Globus pallidus (tissue), 1 donor: ENCODE results near the gene DIP2A.
"Not testable (repeated sequence)": the region's sequence is repeated elsewhere in the genome, so short reads cannot be mapped to it uniquely, and the experiment has no call there.

ENCODE experiments used
- DNase-seq: peaks from one replicate; pipeline ENCODE4 v3.0.0-alpha.2; 2015; ENCODE audit warnings: low spot score

The DIP2A gene

GRCh38 chr21:46425041-46425440 lies 33.6 kb upstream of the DIP2A start:
- DNase-seq, result no peak

GRCh38 chr21:46425571-46425970 lies 33.1 kb upstream of the DIP2A start:
- DNase-seq, result no peak

- DNase-seq, result no peak
Observed at GRCh38 chr21:46426313-46427046, 32.2 kb upstream of the DIP2A start.

- DNase-seq, result no peak
Observed at GRCh38 chr21:46427516-46427915, 31.2 kb upstream of the DIP2A start.

- DNase-seq, result no peak
Observed at GRCh38 chr21:46428286-46428685, 30.4 kb upstream of the DIP2A start.

- DNase-seq, result no peak
Observed at GRCh38 chr21:46428987-46429710, 29.5 kb upstream of the DIP2A start.

GRCh38 chr21:46429754-46430681 lies 28.7 kb upstream of the DIP2A start:
- no peak for DNase-seq

- no peak for DNase-seq
Observed at GRCh38 chr21:46431448-46431847, 27.2 kb upstream of the DIP2A start.

GRCh38 chr21:46431884-46432488 lies 26.7 kb upstream of the DIP2A start:
- DNase-seq, result peak; percentile 63

GRCh38 chr21:46433116-46433515 lies 25.6 kb upstream of the DIP2A start:
- not testable (repeated sequence) for DNase-seq

- peak; percentile 40 for DNase-seq
Observed at GRCh38 chr21:46434322-46434958, 24.3 kb upstream of the DIP2A start.

GRCh38 chr21:46435786-46436227 lies 22.9 kb upstream of the DIP2A start:
- DNase-seq, result no peak

- DNase-seq, result no peak
Observed at GRCh38 chr21:46436621-46437020, 22.1 kb upstream of the DIP2A start.

GRCh38 chr21:46437096-46437498 lies 21.6 kb upstream of the DIP2A start:
- no peak for DNase-seq

GRCh38 chr21:46437511-46437910 lies 21.2 kb upstream of the DIP2A start:
- DNase-seq, result no peak

- no peak for DNase-seq
Observed at GRCh38 chr21:46438241-46438640, 20.4 kb upstream of the DIP2A start.

- DNase-seq, result no peak
Observed at GRCh38 chr21:46439906-46440305, 18.8 kb upstream of the DIP2A start.

GRCh38 chr21:46441331-46441730 lies 17.4 kb upstream of the DIP2A start:
- no peak for DNase-seq

- DNase-seq, result no peak
Observed at GRCh38 chr21:46441961-46442498, 16.7 kb upstream of the DIP2A start.

GRCh38 chr21:46442938-46443337 lies 15.8 kb upstream of the DIP2A start:
- DNase-seq, result peak; percentile 52

- no peak for DNase-seq
Observed at GRCh38 chr21:46443910-46444309, 14.8 kb upstream of the DIP2A start.
